GM18519 (cell line): ENCODE data around the gene NR5A1.

Source experiments
- ATAC-seq: cut with Tn5 transposase; IDR thresholded peaks from one replicate; pipeline ENCODE4 v1.9.1; 2021; ENCODE audit warnings: mild to moderate bottlenecking, moderate library complexity; ENCODE audit not compliant: unreplicated experiment, low FRiP score

Gene NR5A1

GRCh38 chr9:124514874-124515273 is 7.7 kb upstream of the NR5A1 start:
- no peak for ATAC-seq

GRCh38 chr9:124514125-124514524 is 6.9 kb upstream of the NR5A1 start:
- no peak for ATAC-seq

GRCh38 chr9:124513376-124513994 is 6.3 kb upstream of the NR5A1 start:
- no peak for ATAC-seq

GRCh38 chr9:124512806-124513204 is 5.6 kb upstream of the NR5A1 start:
- no peak for ATAC-seq

GRCh38 chr9:124511891-124512805 is 4.9 kb upstream of the NR5A1 start:
- ATAC-seq = no peak

- no peak for ATAC-seq
Observed at GRCh38 chr9:124511426-124511840, 4.2 kb upstream of the NR5A1 start.

- no peak for ATAC-seq
Observed at GRCh38 chr9:124510650-124511425, 3.6 kb upstream of the NR5A1 start.

- ATAC-seq = no peak
Observed at GRCh38 chr9:124507880-124508423, 753 bp upstream of the NR5A1 start.

DNA sequence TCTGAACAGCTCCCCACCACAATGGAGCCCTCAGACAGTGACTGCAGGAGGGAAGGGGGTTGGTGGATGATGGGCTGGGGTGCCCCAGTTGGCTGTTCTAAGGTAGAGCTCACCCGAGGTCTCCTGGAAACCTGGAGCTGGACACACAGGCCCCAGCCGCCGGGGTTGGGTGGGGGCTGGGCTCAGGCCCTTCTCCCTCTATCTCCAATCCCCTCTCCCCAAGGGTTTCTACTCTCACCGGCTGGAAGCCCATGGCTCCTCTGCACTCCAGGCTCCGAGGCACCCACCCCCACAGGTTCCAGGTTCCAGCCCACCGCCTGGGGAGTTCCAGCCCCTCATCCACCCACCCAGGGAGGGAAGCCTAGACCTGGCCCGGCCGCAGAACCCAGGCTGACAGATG is 766 bp downstream of the NR5A1 start:
- no peak for ATAC-seq

DNA sequence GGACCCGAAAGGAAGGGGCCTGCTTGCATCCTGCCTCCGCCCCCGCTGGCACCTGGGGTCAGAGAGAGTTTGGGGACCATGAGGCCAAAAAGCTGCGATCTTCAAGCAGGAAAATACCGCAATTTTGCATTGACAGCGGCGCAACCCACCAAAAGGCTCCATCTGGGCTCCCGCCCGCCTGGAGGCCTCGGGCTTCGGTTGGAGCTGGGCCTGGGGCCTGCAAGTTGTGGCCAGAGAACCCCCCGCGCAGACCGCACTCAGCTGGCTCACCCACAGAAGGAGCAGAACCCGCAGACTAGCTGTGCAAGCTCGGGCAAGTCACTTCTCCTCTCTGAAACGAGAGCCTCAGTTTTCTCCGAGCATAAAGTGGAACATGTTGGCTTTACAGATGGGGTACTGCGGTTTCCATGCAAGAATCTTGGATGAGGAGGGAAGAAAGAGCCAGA is 1.3 kb downstream of the NR5A1 start:
- ATAC-seq = no peak

DNA sequence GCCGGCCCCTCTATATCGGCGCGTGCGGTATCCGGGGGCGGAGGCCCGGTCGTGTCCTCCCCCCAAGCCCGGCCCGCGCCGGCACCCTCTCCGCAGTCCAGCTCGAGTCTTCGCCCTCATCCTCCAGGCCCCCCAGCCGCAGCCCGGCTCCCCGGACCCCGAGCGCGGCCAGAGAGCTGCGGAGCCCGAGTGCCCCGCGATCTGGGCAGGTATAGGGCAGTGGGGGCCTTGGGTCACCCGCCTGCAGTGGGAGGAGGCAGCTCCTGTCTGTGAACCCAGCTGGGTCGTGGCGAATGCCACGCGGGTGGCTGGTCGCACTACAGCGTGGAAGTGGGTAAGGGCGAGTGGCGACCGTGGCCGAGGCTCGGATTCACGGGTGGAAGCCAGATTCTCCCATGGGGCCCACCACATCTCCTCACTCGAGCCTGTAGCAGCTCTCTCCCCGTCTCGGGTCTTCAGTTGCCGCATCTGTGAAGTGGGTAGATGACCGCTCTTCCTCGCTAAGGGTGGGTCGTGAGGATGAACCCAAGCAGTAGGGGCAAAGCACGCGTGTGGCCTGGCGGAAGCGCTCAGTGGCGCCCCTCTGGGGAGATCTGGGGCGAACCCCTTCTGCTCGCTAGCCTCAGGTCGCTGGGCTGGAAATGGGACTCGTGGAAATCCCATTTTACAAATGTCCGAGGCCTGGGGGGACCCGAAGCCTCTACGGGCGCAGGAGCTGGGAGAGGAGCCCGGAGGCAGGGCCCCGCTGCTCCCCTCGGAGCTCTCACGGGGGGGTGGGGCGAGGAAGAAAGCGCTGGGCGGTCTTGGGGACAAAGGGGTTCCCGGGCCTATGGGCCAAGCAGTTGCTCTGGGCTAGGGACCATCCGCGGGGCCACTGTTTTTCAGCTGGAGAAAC is 1.9 kb downstream of the NR5A1 start:
- no peak for ATAC-seq

GRCh38 chr9:124504530-124505005 is 2.6 kb downstream of the NR5A1 start:
- ATAC-seq = no peak

DNA sequence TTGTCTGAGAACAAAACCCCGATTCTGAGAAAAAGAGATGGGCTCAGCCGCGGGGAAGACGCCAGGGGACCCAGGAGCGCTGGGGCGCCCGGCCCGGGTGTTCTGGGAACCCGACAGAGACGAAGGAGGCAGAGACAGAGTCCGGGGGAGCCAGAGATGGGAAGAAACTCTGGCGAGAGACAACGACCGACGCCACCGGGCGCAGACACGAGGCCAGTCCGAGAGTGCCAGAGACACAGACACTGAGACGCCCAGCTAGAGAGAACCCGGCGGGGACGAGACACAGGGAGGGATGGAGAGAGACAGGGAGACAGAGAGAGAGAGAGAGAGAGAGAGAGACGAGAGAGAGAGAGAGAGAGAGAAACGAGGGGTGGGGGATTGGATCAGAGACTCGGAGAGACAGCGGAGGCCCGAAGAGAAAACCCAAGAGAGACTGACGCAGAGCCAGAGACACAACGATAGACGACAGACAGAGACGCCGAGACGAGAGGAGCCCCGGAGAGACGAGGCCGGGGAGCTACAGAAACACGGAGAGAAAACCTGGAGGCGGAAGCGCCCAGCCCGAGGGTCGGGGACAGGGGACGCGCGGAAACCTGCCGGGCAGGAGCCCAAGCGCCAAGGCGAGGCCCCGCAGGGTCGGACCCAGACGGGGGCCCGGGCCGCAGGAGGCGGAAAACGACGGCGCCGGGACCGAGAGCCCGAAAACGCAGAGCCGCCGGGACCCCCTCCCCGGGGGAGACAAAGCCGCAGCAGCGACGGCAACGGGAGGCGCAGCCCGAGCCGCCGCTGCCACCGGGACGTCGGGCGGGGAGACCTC is 3.3 kb downstream of the NR5A1 start:
- no peak for ATAC-seq

DNA sequence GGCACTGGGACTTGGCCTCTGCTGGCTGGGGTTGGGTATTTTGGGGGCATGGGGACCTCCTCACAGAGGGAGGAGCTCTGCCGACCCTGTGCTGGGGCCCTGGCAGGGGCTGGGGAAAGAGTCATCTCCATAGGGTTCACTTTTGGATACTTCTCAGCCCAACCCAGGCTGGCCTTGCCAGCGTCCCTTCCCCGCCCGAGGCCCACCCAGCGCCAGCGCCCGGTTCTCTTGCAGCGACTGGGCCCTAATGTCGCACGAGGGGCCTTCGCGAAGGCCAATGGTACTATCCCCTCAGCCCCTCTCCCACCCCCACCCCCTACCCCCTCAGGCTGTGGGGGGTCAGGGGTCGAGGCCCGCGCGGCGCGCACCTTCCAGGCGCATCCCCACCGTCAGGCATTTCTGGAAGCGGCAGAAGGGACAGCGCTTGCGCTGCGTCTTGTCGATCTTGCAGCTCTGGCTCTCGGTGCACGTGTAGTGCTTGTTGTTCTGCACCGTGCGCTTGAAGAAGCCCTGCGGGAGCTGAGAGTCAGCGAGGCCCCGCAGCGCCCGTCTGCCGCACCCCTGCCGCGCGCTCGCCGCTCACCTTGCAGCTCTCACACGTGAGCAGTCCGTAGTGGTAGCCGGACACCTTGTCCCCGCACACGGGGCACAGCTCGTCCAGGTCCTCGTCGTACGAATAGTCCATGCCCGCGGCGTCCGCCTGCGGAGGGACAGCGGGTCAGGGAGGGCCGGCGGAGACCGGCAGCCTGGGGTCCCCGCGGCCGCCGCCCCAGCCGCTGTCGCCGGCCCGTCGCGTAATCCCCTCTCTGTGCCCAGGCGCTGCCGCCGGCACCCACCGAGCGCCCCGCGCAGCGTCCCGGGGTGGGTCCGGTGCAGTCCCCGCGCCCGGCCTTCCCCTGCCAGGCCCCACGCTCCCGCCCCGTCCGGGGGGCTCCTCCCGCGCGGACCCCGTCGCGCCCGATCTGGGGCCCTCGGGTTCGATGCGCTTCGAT is 4.2 kb downstream of the NR5A1 start:
- ATAC-seq = no peak

DNA sequence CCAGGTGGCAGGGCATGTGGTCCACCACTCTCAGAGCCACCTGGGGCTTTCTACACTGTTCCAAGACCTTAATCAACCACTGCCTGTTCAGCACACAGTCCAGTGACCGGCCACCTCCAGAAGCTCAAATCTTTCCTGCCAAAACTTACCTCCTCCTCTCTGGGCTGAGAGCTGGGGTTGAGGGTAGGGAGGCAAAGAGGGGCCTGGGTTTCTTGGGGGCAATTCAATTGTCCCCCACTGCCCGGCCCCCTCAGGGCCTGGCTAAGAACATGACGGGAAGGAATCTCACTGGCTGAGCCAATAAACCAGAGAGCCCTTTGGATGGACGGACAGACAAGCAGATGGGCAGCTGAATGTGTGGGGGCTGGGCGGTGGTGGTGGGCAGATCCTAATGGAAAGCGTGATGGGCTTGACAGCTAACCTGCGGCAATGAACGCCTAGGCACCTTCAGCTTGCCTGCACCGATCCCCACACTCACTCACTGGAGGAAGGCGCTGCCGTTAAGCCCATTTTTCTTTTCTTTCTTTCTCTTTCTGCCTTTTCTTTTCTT is 5.4 kb downstream of the NR5A1 start:
- ATAC-seq = no peak

DNA sequence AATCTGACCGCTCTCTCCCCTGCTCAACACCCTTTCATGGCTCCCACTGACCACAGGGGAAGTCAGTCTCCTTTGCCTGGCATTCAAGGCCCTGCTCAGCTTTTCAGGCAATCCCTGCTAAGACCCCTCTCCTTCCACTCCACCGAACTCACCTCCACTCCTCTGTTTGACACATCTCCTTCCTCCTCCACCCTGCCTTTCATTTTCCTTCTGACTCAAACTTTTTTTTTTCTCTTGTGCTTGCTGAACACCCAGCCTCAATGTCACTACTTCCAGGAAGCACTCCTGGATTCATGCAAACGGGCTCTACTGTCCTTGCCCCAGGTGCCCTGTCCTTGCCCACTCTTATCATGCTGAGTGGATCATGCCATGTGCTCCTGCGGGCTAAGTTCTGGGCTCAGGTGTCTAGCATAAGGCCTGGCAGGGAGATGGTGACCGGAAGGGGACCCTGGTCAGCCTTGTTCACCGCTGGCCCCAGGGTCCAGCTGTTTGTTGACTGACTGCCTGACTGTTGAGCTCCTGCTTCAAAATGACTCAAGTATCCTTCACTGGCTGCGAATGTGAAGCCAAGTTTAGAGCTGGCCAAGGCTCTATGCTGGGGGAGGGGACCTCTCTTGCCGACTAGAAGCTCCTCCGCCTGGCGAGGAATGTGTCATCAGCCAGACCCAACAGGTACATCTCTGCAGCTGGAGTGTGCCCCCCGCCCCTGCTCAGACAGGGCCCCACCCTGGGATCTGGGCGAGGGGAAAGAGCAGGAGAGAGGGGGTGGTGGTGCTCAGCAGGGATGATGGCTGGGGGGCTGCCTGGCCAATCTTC is 6.2 kb downstream of the NR5A1 start:
- no peak for ATAC-seq
